ENCODE data around the gene SNX13. TPM values are rescaled to one million over a fixed set of nuclear protein-coding genes. Genes with fewer than 3 reads are reported as not detected.
"Not testable (repeated sequence)": the region's sequence is repeated elsewhere in the genome, so short reads cannot be mapped to it uniquely, and the experiment has no call there.

The SNX13 gene
- total RNA-seq, 1 donor: 11.3 TPM

GRCh38 chr7:17916786-17917185 lies 23.5 kb downstream of the SNX13 start:
- DNase-seq (ENCODE audit: low read depth in 2 of 3, low spot score in 2 of 3): no peak

DNA sequence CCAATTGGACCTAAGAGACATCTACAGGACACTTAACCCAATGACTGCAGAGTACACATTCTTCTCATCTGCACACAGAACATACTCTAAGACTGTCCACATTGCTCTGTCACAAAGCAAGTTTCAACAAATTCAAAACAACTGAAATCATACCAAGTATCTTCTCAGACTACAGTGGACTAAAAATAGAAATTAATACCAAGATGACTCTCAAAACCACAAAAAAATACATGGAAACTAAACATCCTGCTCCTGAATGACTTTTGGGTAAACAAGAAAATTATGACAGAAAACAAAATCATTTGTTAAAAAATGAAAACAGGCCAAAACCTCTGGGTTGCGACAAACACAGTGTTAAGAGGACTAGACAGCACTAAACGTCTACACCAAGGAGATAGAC lies 24.5 kb downstream of the SNX13 start:
- no peak for DNase-seq (ENCODE audit: low read depth in 2 of 3, low spot score in 2 of 3)

- no peak for DNase-seq (ENCODE audit: low read depth in 2 of 3, low spot score in 2 of 3)
Observed at GRCh38 chr7:17915168-17915567, 25.1 kb downstream of the SNX13 start.

DNA sequence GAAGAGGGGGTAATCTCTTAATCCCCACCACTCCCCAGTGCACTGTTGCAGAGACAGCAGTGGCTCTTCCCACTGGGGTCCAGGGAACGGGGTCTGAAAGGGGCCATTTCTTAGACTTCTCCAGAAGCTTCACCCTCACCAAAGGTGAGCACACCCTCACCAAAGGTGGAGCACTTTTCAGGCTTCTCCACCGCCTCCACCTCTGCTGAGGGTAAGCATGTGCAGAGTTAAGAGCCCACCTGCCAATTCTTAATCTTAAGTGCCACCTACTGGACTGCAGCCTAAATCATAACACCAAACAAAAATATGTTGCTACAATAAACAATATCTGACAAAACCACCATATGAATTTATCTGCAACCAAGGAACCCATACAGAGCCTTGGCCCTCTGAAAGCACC lies 27.0 kb downstream of the SNX13 start:
- no peak for DNase-seq (ENCODE audit: low read depth in 2 of 3, low spot score in 2 of 3)

DNA sequence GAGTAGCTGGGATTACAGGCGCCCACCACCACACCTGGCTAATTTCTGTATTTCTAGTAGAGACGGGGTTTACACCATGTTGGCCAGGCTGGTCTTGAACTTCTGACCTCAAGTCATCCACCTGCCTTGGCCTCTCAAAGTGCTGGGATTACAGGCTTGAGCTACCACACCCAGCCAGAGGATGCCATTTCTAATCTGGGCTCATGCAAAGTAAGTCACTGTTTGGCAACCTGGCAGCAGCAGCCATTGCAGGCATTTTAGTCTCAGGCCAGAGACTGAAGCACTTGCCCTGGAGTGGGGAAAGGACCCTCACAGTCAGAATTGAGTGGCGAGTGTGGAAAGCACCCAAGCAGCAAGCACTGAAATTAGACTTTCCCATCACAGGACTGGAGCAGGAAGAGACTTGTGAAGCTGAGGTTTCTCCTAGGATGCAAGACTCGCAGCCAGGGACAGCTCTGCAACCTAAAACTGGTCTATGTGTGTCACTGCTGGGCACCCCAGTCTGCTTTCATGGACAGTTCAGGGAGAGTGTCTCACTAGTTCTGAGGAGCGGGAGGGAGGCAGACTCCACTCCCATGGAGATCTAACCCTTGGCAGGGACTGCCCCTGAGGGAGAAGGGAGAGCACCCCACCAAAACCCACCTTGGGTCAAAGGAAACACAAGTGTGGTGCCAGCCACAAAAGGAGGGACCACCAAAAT lies 27.6 kb downstream of the SNX13 start:
- DNase-seq (ENCODE audit: low read depth in 2 of 3, low spot score in 2 of 3): no peak

GRCh38 chr7:17912050-17912449 lies 28.2 kb downstream of the SNX13 start:
- no peak for DNase-seq (ENCODE audit: low read depth in 2 of 3, low spot score in 2 of 3)

DNA sequence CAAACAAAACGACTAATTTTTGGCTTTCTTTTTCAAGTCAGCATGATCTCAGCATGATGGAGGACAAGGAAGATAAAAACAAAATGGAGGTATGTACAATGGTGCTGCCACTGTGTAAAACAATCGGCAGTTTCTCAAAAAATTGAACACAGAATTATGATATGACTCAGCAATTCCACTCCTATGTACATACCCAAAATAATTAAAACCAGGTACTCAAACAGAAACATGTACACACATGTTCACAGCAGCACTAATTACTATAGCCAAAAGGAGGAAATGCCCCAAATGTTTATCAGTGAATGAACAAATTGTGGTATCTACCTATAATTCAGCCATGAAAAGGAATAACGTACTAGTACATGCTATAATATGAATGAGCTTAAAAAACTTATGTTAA lies 29.9 kb downstream of the SNX13 start:
- DNase-seq (ENCODE audit: low read depth in 2 of 3, low spot score in 2 of 3): no peak

- not testable (repeated sequence) for DNase-seq (ENCODE audit: low read depth in 2 of 3, low spot score in 2 of 3)
Observed at GRCh38 chr7:17909310-17909709, 31.0 kb downstream of the SNX13 start.

DNA sequence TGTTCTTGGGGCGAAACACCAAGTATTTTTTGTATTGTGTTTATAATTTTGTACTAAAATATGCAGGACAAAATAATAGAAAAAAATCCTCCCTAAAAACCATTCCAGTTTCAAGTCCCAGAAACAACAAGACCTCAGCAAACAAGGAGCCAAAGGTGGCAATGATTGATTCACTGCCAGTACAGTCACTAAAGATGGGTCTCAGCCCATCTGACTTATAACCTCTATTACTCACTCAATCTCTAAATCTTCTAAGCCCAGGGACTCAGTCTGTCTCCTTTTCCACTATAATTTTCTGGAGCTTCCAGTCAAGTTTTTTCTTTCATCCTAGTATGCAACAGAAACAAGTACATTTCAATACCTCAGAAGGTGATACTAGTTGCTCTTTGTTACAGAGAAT lies 33.3 kb downstream of the SNX13 start:
- no peak for DNase-seq (ENCODE audit: low read depth in 2 of 3, low spot score in 2 of 3)

DNA sequence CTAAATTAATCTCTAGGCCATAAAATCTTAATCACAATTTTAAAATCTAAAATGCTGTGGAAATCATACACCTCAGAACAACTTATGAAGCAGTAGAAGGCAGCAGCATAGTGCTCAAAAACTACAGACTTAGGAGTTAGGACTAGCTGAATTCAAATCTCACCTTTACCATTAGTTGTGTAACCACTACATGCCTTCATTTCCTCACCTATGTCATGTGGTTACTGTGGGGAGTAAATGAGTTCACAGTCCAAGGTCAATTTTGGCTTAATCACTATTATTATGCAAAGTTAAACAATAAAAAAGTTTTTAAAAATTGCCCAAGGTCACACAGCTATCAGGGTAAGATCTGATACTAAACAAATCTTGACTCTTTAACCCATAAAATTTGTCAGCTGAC lies 37.0 kb downstream of the SNX13 start:
- no peak for DNase-seq (ENCODE audit: low read depth in 2 of 3, low spot score in 2 of 3)

- DNase-seq (ENCODE audit: low read depth in 2 of 3, low spot score in 2 of 3): no peak
Observed at GRCh38 chr7:17902599-17902998, 37.7 kb downstream of the SNX13 start.

DNA sequence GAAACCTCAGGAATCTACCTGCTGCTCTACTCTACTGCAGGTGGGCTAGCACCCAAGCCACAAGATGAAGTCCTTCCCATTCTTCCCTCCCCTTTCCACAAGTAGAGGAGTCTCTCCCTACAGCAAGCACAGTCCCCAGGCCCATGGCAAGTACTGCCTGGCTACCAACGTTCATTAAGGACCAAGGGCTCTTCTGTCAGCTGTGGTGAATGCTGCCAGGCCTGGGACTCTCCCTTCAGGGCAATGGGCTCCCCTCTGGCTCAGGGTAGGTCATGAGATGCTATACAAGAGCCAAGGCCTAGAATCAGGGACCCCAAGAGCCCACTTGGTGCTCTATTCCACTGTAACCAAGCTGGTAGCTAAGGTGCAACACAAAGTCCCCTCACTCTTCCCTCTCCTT lies 39.8 kb downstream of the SNX13 start:
- no peak for DNase-seq (ENCODE audit: low read depth in 2 of 3, low spot score in 2 of 3)

- no peak for DNase-seq (ENCODE audit: low read depth in 2 of 3, low spot score in 2 of 3)
Observed at GRCh38 chr7:17898111-17898510, 42.2 kb downstream of the SNX13 start.

GRCh38 chr7:17887286-17887685 lies 53.0 kb downstream of the SNX13 start:
- DNase-seq (ENCODE audit: low read depth in 2 of 3, low spot score in 2 of 3): no peak

DNA sequence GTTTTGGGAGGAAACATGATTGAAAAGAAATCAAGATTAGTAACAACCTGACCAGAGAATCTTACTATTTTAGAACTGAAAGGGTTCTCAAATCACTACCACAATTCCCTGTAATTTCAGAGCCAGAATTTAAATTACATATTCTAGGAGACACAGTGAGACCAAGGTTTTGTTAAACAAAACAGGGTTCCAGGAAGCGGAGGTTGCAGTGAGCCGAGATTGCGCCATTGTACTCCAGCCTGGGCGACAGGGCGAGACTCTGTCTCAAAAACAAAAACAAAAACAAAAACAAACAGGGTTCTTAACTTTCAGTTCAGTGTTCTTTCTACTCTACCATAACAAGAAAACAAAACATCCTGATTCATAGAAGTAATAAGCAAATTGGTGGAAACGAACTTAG lies 57.6 kb downstream of the SNX13 start:
- no peak for DNase-seq (ENCODE audit: low read depth in 2 of 3, low spot score in 2 of 3)

DNA sequence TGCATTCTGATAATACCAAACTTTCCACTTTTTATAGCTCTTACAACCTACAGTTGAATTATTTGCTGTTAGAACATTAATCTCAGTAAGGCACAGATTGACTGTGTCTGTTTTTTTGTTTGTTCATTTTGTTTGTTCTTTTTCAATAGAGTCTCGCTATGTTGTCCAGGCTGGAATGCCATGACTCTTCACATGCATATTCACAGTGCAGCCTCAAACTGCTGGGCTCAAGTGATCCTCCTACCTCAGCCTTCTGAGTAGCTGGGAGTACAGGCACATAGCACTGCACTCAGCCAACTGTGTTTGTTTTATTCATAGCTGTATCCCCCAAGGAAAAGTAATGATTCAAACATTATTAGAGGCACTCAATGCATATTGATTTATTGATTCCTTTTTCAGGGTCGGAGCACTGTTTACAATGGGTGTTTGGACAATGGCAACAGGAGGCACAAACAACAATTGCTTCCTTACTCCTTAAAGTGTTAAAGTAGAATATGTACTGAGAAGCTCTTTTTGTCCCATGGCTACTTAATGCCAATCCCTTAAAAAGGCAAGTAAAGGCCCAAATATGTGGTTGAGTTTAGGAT lies 61.1 kb downstream of the SNX13 start:
- no peak for DNase-seq (ENCODE audit: low read depth in 2 of 3, low spot score in 2 of 3)

- no peak for DNase-seq (ENCODE audit: low read depth in 2 of 3, low spot score in 2 of 3)
Observed at GRCh38 chr7:17878627-17879026, 61.7 kb downstream of the SNX13 start.

DNA sequence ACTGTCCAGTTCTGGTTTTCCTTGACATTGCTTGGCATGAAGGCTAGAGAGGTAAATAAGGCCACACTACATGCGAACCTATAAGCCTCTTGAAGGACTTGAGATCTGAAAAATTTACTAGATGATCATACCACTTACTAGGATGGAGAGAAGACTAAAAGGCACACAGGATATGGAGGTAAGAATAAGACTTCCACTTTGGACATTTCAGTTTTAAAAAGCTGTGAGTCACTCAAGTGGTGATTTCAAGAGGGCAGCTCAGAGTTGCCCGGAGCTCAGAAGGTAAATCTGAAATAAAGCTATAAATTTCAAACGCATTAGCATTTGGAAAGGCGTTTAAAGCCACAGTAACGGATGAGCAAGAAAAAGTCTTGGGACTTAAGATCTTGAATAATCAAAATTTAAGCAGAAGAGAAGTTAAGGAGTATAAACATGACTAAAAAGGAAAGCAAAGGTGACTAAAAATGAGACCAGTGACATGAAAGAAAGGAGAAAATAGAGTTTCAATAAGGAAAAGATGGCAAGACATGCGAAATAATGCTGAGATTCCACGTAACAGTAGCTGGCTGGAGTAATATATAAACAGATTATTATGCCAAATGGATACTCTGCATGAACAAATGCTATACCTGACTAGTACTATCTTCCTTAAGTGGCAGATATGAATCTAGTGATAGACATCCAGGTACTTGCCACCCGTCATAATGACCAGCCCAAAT lies 68.3 kb downstream of the SNX13 start:
- no peak for DNase-seq (ENCODE audit: low read depth in 2 of 3, low spot score in 2 of 3)

DNA sequence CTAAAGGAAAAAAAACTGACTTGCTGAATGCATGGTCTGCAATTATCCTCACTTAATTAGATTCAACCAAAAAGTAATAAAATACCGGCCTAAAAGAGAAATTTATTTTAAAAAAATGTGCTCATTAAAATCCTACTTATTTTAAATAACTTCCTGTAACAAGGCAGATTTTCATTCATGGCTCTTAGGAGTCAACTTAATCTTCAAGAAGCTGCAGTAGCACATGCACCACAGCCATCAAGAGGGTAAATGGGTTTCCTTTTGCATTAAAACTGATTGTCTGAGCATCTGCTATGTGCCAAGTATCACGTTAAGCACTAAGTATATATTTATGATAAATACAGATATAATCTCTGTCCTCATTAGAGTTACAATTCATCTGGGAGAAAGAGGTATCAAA lies 69.9 kb downstream of the SNX13 start:
- no peak for DNase-seq (ENCODE audit: low read depth in 2 of 3, low spot score in 2 of 3)

GRCh38 chr7:17863809-17864143 lies 76.5 kb downstream of the SNX13 start:
- DNase-seq (ENCODE audit: low read depth in 2 of 3, low spot score in 2 of 3): no peak

DNA sequence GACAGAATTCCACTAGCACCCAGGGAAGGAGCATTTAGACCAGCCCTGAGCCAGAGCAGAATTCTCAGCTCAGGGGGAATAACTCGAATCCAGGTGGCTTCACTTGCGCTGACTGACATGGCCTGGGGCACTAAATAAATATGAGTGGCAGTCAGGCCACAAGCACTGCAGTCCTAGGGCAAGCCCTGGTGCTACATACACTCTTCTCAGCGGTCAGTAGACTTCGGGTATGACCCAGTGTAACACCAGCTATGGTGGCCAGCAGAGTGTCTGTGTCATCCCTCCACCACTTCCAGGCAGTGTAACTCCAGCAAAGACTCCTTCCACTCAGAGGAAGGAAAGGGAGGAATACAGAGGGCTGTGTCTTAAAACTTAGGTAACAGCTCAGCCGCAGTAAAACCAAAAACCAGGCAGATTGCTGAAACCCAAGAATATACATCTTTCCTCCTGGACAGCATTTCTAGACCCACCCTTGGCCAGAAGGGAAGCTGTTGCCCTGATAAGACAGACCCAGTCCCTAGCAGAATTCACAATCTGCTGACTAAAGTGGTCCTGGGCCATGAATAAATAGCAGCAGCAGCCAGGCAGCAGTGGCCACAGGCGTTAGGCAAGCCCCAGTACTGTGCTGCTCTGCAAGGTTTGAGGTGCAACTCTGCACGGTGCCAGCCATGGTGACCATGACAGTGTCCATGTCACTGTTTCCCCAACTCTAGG lies 77.0 kb downstream of the SNX13 start:
- no peak for DNase-seq (ENCODE audit: low read depth in 2 of 3, low spot score in 2 of 3)

- no peak for DNase-seq (ENCODE audit: low read depth in 2 of 3, low spot score in 2 of 3)
Observed at GRCh38 chr7:17856251-17856650, 84.0 kb downstream of the SNX13 start.

Measured in hematopoietic multipotent progenitor cell (in vitro differentiated cells).